Activated gamma-delta T cell treated with Interleukin-2 at 50 U/mL for 16 hours (primary cell): ENCODE data around the gene TRAPPC6A.

Source experiments
- DNase-seq: peaks from one replicate; pipeline ENCODE4 v3.0.0-alpha.2; 2020

Gene TRAPPC6A, protein sequence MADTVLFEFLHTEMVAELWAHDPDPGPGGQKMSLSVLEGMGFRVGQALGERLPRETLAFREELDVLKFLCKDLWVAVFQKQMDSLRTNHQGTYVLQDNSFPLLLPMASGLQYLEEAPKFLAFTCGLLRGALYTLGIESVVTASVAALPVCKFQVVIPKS

DNA sequence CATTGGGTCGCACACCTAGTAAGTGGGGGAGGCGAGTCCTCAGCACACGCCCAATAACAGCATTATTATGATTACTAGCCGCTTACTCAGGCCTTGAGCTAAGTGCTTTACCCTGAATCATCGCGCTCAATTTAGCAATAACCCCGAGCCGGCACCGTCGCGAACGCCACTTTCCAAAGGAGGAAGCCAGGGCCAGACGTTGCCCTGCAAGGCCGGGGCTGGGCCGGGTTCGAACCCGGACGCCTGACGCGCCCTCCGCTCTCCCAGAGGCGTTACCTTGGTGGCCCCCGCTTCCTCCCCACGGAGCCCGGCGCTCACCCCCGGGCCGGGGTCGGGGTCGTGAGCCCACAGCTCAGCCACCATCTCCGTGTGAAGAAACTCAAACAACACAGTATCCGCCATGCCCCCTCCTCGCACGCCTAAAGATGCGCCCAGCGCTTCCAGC lies at the start of gene TRAPPC6A:
TRAPPC6A (minus strand) TSS at position 421 of the 445 bp plus-strand sequence; CDS start at position 402, 19 bp downstream.
- DNase-seq: no peak

DNA sequence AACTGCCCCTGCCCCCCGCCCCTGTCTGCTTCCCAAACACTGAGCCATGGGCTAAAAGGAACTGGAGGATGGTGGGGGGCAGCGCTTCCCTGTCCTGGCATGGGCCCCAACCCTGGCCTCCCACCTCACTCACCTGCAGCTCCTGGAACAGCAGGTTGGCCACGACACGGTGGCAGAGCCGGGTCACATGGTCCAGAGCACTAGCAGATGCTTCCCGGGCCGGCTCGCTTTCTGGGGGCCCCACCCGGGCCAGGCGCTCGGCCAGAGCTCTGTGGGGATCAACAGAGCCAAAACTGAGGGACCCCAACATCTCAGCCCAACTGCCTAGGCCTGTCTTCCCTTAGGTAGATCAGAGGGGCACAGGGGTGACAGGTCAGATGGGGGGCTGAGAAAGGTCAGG lies 46.6 kb upstream of the TRAPPC6A start:
- DNase-seq: no peak

- no peak for DNase-seq
Measured at GRCh38 chr19:45223879-45224278, 45.8 kb upstream of the TRAPPC6A start.

DNA sequence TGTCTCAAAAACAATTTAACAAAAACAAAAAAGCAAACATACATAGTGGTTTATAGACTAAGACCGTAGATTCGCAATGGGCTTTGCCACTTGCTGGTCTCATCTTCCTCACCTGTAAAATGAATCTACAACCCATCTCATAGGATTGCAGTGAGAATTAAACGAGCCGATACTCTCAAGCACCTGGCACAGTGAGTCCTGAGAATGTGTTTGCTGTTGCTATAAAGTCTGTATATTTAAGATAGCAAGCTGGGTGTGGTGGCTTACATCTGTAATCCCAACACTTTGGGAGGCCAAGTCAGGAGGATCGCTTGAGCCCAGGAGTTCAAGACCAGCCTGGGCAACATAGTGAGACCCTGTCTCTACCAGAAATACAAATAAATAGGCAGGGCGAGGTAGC lies 44.7 kb upstream of the TRAPPC6A start:
- DNase-seq: no peak

DNA sequence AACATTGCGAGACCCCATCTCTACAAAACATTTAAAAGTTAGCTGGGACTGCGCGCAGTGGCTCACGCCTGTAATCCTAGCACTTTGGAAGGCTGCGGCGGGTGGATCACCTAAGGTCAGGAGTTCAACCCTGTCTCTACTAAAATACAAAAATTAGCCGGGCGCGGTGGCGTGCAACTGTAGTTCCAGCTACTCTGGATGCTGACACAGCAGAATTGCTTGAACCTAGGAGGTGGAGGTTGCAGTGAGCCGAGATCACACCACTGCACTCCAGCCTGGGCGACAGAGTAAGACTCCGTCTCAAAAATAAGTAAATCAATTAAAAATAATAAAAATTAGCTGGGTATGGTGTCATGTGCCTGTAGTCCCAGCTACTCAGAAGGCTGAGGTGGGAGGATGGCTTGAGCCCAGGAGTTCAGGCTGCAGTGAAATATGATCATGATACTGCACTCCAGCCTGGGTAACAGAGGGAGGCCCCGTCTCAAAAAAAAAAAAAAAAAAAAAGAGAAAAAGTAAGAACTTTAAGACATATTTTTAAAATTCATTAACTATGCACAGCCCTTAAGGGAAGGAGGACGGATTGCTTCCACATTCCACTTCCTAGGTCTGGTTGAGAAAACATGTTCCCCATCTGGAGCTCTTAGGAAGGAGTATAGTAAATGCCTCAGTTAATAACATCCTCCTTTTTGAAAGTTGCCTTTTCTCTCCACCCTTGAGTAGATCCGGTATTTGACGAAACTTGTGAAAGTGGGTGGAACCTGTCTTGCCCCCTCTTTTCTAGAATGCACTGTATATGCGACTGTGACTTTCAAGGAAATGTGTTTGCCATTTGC lies 41.1 kb upstream of the TRAPPC6A start:
- no peak for DNase-seq

DNA sequence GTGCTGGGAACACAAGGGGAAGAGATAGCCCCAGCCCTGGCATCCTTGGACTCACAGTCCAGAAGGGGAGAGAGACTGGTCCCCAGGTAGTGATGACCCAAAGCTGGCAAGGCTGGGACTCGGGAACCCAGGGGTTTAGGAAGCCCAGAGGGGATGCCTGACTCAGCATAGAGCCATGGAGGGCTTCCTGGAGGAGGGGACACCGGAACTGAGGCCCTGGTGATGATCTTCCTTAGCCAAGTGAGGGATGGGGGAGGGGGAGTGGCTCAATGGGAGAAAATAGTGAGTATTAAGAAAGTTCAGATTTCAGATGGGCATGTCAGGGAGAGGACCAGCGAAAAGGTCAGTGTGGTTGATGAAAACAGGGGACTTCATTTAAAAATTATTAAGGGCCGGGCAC lies 40.4 kb upstream of the TRAPPC6A start:
- no peak for DNase-seq

DNA sequence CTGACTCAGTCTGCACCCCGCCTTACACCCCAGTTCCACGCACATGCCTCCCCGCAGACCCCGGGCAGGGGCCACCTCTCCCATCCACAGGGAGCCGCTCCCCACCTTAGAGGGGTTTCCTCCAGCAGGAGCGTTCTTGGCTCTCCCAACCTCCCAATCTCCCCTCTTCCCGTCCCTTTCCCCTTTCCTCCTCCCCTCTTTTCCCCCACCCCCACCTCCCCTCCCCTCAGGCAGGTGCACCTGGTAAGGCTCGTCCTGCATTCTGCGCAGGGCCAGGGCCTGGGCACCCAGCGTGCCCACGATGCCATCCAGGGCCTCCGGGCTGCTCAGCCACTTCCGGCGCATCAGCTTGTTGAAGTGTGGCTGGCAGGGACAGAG lies 39.9 kb upstream of the TRAPPC6A start:
- no peak for DNase-seq

DNA sequence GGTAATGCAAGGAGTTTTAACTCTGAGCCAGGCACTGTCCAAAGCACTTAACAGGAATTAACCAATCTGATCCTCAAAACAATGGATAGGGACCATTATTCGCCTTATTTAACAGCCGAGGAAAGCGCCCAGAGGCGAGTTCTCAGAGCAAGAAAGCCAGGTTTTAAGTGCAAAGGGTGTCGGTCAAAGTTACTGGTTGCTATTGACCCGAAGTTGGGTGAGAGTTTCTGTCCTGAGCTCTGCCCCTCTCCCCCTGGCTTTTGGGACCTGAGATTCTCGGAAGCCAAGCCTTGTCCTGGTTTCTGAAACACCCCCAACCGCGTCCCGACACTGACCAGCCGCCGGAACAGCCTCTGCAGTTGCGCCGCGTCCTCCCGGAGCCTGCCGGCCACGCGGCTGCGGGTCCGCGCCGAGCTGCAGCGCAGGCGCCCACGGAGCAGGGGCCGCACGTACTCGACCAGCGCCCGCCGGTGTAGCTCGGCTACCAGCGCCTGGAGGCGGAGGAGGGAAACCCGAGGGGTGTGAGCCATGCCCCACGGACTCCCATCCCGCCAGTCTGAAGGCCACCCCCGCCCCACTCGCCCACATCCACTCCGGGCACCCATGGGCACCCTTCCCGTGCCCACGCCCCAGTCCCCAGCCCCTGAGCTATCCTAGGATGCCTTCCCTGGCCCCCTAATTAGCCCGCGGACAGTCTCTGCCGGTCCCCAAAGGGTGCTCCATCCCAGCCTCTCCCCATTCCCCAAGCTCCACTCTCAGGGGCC lies 39.3 kb upstream of the TRAPPC6A start:
- no peak for DNase-seq

DNA sequence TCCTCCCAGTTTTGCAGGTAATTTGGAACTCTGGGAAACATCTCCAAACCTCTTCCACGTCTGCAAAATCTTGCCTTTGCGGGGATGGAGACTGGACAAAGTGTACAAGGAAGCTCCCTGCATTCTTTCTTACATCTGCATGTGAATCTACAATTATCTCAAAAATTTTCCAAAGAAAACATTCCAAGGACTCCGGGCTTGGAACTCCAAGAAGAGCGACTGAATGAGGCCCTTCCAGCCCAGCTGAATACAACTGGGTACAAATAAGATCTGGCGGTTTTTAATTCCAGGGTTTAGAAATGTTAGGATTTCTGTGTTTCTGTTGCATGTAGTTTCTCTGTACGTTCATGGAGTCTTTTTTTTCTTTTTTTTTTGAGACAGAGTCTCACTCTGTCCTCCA lies 38.6 kb upstream of the TRAPPC6A start:
- no peak for DNase-seq

DNA sequence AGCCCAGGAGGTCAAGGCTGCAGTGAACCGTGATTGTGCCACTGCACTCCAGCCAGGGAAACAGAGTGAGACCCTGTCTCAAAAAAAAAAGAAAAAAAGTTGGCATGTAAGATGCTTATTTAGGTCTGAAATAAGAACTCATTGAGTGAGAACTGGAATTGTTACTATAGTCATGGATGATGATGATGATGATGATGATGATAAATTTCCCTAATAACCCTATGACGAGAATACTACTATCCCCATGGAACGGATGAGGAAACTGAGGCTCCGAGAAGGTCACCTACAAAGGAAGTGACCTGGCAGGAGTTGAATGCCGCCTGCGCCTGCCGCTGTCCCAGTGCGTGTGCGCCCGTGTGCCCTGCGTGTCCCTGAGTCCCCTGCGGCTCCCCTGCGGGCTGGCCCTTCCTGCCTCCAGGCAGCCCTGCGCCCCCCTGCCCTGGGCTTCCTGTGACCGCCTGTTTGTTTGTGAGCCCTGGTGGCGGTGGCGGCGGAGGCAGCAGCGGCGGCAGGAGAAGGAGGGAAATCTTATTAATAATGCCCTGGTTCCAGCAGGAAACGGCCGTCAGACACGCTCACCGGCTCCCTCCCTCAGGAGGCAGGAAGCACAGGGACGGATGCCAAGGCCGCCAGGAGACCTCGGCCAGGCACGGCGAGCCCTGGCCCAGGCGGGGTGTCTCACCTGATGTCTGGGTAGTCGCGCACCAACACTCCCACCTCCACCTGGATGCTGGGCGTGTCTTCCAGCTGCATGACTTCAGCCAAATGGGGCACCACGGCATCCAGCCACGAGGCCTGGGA lies 37.6 kb upstream of the TRAPPC6A start:
- no peak for DNase-seq

DNA sequence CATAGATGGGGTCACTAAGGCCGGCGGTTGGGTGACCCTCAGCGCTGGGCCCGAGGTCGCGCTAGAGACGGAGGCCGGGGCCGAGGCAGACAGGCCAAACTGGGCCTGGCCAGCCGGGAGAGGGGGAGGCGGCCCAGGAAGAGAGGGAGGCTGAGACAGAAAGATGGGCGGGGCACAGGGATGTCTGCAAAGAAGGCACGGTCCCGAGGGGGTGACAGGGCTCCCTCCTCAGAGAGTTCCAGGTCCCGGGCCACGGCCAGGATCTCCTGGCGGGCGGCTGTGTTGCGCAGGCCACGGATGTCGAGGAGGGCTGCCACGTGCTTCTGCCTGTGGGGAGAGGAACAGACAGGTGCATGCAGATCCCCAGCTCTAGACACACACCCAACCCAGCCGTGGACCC lies 35.0 kb upstream of the TRAPPC6A start:
- DNase-seq: no peak

DNA sequence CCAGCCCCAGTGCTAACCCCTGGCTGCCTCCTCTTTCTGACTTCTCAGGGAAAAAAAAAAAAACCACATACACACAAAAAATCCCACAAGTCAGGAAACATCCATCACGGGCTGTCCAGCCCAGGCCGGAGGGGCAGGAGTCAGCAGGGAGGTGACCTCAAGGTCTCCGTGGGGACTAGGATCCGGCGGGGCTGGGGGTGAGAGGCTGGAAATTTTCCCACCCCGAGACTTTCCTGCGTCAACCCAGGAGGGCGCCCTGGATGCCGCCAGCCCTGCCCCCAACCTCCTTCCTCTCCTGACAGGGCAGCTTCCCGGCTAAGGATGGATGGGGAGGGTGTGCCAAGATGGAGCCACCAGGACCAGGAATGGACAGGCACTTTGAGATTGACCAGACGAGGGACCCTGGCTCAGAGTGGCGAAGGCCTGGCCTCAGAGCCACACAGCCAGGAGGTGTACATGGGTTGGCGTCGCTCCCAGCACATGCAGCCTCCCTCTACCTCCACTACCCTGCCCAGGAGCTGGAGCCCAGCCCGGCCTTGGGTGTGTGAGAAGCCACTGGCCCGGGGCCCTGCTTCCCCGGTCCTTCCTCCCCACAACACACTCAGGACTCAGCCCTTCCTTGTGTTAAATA lies 33.8 kb upstream of the TRAPPC6A start:
- DNase-seq: no peak

- no peak for DNase-seq
Measured at GRCh38 chr19:45206328-45206727, 28.3 kb upstream of the TRAPPC6A start.

GRCh38 chr19:45205810-45206209 lies 27.8 kb upstream of the TRAPPC6A start:
- DNase-seq: no peak

GRCh38 chr19:45202637-45203036 lies 24.6 kb upstream of the TRAPPC6A start:
- no peak for DNase-seq

GRCh38 chr19:45200568-45200967 lies 22.5 kb upstream of the TRAPPC6A start:
- DNase-seq: no peak

- DNase-seq: no peak
Measured at GRCh38 chr19:45195764-45196163, 17.7 kb upstream of the TRAPPC6A start.

GRCh38 chr19:45191375-45191774 lies 13.3 kb upstream of the TRAPPC6A start:
- no peak for DNase-seq

GRCh38 chr19:45189971-45190370 lies 11.9 kb upstream of the TRAPPC6A start:
- DNase-seq: no peak

DNA sequence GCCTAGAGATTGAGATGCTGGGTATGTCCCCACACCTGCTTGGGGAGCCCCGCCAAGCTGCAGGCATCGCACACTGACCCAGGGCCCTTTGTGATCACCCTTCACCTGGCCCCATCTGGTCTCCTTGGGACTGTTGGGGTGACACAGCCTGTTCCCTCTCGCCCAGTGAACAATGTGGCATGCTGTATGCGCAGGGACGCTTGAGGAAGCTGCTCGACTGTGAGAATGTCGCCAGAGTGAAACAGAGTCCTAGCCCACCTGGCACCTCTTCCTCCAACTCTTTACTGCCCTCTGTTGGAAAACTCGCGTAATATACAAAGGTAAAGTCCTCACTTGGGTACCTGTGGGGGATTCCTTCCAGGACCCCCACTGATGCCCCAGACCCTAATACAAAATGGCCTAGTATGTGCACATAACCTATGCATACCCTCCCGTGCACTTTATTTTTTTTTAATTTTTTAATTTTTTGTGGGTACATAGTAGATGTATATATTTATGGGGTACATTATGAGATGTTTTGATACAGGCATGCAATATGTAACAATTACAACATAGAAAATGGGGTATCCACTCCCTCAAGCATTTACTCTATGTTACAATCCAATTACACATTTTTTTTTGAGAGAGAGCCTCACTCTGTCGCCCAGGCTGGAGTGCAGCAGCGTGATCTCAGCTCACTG lies 9.5 kb upstream of the TRAPPC6A start:
- no peak for DNase-seq

- no peak for DNase-seq
Measured at GRCh38 chr19:45186509-45187334, 8.7 kb upstream of the TRAPPC6A start.
